Non-pigmented ciliary epithelial cell (primary cell): ENCODE results near the gene TICAM1.
"Not testable (repeated sequence)": the region's sequence is repeated elsewhere in the genome, so short reads cannot be mapped to it uniquely, and the experiment has no call there.

Source experiments
- DNase-seq: peaks from one replicate; pipeline ENCODE4 v3.0.0-alpha.2; 2010; ENCODE audit warnings: low read depth

TICAM1 gene

GRCh38 chr19:4831304-4831978 is at the start of gene TICAM1:
Gene TICAM1, minus strand, starts transcription at chr19:4831712. Its CDS starts 13,335 bp downstream, at chr19:4818377.
- no peak for DNase-seq

DNA sequence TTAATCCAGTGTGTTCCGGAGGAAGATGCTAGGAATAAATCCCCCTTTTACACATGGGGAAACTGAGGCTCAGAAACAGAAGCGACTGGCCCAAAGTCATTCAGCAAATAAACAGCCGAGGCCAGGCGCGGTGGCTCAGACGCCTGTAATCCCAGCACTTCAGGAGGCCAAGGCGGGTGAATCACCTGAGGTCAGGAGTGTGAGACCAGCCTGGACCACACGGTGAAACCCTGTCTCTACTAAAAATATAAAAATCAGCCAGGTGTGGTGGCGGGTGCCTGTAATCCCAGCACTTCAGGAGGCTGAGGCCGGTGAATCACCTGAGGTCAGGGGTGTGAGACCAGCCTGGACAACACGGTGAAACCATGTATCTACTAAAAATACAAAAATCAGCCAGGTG is 47.5 kb upstream of the TICAM1 start:
- no peak for DNase-seq

- no peak for DNase-seq
Measured at GRCh38 chr19:4878491-4878968, 47.0 kb upstream of the TICAM1 start.

DNA sequence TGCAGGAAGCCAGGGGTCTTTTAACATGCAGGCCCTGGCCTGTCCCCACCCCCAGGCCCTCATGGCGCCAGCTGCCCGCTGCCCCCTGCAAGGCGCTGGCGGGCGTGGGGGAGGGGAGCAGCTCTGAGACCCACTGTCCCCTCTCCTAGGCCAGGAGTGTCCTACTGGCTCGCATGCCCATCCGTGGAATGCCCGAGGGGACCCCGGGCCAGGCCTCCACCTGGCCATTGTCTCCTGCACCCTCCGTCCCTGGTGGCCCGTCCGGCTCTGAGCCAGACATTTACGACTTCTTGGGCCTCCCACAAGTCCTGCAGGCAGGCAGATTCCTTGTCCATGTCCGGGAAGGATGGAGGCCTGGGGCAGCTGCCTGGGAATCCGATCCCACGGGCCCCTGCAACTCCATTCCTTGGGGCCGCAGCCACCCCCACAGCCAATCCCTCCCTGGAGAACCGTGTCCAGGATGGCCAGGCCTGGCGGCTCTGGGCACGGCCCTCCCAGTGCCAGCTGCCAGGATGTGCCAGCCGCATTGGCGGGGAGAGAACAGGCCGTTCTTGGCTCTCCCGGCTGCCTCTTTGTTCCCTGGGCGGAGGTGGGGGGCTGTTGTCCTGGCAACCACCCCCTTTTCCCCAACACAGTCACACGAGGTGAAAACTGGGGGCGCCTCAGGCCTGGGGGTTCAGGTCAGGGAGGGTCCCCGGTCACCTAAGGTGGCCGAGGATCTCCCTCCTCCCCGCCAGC is 46.4 kb upstream of the TICAM1 start:
- DNase-seq, result no peak

GRCh38 chr19:4873930-4874329 is 42.4 kb upstream of the TICAM1 start:
- no peak for DNase-seq

GRCh38 chr19:4871711-4872110 is 40.2 kb upstream of the TICAM1 start:
- DNase-seq, result no peak

GRCh38 chr19:4870025-4870700 is 38.7 kb upstream of the TICAM1 start:
- peak; percentile 73 for DNase-seq

GRCh38 chr19:4868286-4868834 is 36.8 kb upstream of the TICAM1 start:
- no peak for DNase-seq

DNA sequence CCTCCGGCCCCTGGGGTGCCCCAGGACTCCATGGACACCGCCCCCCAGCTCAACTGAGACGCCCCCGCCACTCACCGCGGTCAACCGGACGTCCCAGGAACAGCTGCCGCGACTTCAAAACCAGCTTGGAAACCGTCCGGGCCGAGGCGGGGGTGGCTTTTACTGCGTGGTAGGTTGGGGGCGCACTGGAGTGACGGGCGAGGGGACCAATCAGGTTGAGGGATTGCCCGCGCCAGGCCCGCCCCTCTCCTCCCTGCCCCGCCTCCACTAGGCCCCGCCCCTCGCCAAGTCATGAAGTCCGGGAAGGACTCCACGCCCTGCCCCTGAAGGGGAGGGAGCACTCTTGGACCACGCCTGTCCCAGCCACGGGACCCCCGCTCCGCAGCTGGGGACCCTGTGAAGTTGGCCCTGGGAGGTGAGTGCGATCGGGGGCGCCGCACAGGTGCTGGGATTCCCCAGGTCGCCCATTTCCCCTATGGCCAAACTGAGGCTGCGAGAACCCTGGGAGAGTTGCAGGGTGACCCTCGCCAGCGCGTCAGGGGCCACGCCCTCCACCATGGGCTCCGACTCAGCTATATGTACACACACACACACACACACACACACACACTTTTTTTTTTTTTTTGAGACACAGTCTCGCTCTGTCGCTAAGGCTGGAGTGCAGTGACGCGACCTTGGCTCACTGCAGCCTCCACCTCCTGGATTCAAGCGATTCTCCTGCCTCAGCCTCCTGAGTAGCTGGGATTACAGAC is 36.2 kb upstream of the TICAM1 start, which contains the start of gene PLIN3:
Gene PLIN3 (minus strand): TSS at position 134 of the 752 bp plus-strand sequence. CDS start 6,273 bp downstream, outside the sequence.
- peak; percentile 73 for DNase-seq

- DNase-seq, result no peak
Measured at GRCh38 chr19:4866595-4867424, 35.3 kb upstream of the TICAM1 start.

DNA sequence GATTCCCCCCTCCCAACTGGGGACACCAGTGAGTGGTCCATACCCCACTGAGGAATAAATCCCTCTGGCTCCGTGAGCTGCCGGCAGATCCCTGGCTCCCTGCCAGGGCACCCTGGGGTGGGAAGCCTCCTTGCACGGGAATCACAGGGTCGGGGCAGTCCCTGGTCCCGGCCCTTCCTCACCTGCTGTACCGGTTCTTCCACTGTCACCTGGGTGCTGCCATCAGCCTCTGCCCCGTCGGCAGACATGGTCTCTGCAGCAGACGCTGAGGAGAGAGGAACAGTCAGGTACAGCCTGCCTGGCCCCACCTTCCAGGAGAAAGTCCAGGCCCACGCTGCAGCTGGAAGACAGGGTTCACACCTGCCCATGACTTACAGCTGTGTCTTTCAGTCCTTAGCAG is 29.6 kb upstream of the TICAM1 start:
- DNase-seq, result no peak

DNA sequence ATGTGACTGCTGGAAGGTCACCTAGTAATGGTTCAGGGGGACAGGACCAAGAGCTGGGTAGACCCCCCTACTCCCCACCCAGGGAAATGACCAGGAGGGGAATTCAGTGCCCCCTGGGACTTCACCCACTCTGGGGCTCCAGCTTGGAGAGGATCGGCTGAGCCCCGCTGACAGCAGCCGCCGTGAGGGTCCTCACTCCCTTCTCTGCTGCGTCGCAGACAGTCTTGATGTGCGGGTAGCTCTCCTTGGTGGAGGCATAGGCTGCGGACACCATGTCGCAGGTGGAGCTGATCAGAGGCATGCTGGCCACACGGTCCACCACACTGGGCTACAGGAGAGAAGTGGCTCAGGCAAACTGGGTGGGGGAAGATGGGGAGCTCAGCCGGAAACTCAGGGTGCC is 28.2 kb upstream of the TICAM1 start:
- no peak for DNase-seq

DNA sequence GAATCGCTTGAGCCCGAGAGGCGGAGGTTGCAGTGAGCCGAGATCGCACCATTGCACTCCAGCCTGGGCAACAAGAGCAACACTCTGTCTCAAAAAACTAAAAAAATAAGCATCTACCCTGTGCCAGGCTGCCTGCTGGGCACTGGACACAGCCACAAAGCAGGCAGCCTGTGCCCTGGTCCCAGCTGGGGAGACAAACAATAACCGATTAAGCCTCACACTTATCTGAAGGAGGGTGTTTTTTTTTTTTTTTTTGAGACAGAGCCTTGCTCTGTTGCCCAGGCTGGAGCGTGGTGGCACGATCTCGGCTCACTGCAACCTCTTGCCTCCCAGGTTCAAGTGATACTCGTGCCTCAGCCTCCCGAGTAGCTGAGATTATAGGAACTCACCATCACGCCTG is 25.0 kb upstream of the TICAM1 start:
- DNase-seq, result not testable (repeated sequence)

GRCh38 chr19:4853506-4853905 is 22.0 kb upstream of the TICAM1 start:
- DNase-seq, result not testable (repeated sequence)

DNA sequence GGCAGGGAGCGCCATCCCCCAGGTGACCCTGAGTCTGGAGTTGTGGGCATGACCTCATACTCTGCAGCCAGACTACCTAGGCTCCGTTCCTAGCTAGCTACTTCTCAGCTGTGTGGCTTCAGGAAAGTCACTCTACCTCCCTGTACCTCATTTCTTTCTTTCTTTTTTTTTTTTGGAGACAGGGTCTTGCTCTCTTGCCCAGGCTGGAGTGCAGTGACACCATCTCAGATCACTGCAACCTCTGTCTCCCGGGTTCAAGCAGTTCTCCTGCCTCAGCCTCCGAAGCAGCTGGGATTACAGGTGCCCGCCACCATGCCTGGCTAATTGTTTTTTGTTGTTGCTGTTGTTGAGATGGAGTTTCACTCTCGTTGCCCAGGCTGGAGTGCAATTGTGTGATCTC is 21.0 kb upstream of the TICAM1 start:
- DNase-seq, result no peak

DNA sequence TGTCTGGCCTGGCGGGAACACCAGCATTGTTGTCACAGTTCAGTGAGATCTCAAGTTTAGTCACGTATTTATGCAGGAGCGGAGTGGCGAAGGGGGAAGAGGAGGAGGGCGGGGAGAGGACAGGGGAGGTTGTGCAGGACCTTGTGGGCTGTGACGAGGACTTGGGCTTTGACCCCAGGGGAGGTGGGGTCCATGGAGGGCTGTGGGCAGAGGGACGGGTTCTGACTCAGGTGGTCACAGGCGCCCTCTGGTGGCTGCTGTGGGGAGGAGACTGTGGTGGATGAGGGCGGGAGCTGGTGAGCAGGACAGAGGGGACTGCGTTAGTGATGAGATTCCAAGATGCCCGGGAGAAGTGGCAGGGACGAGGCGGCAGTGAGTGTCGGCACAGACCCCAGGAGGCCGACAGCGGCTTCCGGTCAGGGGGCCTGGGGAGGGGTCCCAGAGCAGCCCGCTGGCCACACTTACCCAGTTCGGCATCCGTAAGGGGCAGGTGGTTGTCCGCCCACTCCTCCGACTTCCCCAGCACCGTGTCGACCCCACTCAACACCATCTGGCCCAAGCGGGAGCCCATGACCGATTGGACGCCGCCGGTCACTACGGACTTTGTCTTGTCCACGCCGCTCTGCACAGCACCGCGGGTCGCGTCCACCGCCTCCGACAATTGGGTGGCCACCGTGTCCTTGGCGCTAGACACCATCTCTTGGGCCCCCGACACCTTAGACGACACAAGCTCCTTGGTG is 20.2 kb upstream of the TICAM1 start:
- DNase-seq, result no peak

DNA sequence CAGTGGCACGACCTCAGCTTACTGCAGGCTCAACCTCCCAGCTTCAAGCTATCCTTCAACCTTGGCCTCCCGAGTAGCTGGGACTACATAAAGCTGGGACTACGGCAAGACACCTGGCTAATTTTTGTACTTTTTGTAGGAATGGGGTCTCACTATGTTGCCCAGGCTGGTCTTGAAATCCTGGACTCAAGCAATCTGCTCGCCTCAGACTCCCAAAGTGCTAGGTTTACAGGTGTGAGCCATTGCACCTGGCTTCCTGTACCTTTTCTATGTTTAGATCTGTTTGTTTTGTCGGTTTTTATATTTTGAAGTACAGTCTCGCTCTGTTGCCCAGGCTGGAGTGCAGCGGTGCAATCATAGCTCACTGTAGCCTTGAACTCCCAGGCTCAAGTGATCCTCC is 17.5 kb upstream of the TICAM1 start:
- no peak for DNase-seq

DNA sequence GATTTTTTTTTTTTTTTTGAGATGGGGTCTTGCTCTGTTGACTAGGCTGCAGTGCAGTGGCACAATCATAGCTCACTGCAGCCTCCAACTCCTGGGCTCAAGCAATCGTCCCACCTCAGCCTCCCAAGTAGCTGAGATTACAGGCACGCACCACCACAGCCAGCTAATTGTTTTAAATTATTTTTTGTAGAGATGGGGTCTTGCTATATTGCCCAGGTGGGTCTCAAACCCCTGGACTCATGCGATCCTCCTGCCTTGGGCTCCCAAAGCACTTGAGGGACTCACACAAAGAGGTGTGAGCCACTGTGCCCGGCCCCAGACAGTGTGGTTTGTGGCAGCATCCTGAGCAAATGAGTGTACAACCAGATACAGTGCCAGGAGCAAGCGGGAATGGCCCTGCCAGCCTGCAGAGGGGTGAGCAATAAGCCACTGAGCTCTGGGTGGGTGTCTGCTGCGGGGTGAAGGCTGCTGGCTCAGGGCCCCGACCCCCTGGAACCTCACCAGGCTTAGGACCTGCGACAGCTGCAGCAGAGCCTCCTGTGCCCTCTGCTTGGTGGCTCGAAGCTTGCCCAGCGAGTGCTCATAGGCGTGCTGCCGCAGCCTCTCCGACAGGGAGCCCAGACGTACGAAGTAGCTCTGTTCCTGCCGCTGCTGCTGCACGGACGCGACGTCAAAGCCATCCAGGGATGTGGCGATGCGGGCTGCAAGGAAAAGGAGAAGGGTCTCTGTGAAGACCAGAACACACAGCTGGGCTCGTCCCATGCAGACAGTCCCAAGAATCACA is 15.9 kb upstream of the TICAM1 start:
- no peak for DNase-seq

DNA sequence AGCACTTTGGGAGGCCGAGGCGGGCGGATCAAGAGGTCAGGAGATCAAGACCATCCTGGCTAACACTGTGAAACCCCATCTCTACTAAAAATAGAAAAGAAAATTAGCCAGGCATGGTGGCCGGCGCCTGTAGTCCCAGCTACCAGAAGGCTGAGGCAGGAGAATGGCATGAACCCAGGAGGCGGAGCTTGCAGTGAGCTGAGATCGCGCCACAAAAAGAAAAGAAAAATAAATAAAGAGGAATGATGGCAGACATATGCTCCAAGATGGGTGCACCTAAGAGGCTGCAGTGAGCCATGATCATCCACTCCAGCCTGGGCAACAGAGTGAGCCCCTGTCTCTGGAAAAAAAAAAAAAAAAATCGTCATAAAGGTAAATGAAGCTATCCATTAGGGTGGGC is 14.5 kb upstream of the TICAM1 start:
- peak; percentile 23 for DNase-seq
